ENCODE measurements around the gene ASTN2. TPM values are rescaled to one million over a fixed set of nuclear protein-coding genes. Genes with fewer than 3 reads are reported as not detected.

The ASTN2 gene
- polyA plus RNA-seq, 1 donor from 2014 or later: 6.8 TPM

DNA sequence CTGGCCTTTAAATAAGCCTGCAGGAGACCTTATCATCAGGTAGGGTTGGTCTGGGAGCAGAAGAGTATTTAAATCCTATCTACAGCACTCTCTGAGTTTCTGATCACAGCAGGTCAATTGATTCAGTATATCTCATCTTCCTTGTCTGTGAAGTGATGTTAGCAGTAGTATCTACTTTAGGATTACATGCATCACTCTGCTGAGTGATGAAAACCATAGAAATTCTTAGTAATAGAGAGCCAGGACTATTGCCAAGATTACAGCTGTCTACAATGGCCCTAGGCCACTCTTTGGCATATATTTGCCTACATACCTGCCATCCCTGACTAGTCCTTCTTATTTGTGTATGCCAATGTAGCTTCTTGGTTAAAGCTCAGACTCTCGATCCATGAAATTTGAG, 183.8 kb downstream of the ASTN2 start:
- Histone ChIP-seq H3K4me2 (ENCODE audit: low read length) (no peak overlapping the region), H2AFZ (ENCODE audit: low read depth, low read length) (no peak overlapping the region), H4K20me1 (ENCODE audit: insufficient read depth) (no peaks in the 10 kb centered on the region), H3K36me3 (ENCODE audit: insufficient read depth, low read length) (no peaks in the 10 kb centered on the region), H3K79me2 (replicated peaks; ENCODE audit: insufficient read depth, low read length) (no peaks in the 10 kb centered on the region), H3F3A (ENCODE audit: insufficient read depth, low read length, poor library complexity, severe bottlenecking) (no peaks in the 10 kb centered on the region), H3K27ac (ENCODE audit: low read length) (no peak overlapping the region), H3K4me3 (ENCODE audit: low read length) (no peak overlapping the region), H3K27me3 (ENCODE audit: insufficient read depth, low read depth, low read length) (no peaks in the 10 kb centered on the region), H3K9me3 (ENCODE audit: low read length) (no peaks in the 10 kb centered on the region), H3K9me2 (ENCODE audit: insufficient read depth, low read length) (no peaks in the 10 kb centered on the region), H3K9ac (ENCODE audit: low read length) (no peak overlapping the region)
- TF ChIP-seq RAD21 (conservative IDR thresholded peaks at IDR 0.05) (no peak), EZH2 (IDR thresholded peaks at IDR 0.05; ENCODE audit: borderline replicate concordance, insufficient read depth, low read length, poor library complexity, severe bottlenecking) (no peak), REST (IDR thresholded peaks at IDR 0.05; ENCODE audit: borderline replicate concordance) (no peak), EP300 (conservative IDR thresholded peaks at IDR 0.05; ENCODE audit: poor library complexity, severe bottlenecking) (no peak), MXI1 (conservative IDR thresholded peaks at IDR 0.05; ENCODE audit: poor library complexity, severe bottlenecking) (no peak), POLR2AphosphoS5 (IDR thresholded peaks at IDR 0.05) (no peak), SMC3 (conservative IDR thresholded peaks at IDR 0.05; ENCODE audit: poor library complexity) (no peak), TAF1 (IDR thresholded peaks at IDR 0.05; ENCODE audit: low read depth) (no peak)
- TF ChIP-seq, protein P1, sequence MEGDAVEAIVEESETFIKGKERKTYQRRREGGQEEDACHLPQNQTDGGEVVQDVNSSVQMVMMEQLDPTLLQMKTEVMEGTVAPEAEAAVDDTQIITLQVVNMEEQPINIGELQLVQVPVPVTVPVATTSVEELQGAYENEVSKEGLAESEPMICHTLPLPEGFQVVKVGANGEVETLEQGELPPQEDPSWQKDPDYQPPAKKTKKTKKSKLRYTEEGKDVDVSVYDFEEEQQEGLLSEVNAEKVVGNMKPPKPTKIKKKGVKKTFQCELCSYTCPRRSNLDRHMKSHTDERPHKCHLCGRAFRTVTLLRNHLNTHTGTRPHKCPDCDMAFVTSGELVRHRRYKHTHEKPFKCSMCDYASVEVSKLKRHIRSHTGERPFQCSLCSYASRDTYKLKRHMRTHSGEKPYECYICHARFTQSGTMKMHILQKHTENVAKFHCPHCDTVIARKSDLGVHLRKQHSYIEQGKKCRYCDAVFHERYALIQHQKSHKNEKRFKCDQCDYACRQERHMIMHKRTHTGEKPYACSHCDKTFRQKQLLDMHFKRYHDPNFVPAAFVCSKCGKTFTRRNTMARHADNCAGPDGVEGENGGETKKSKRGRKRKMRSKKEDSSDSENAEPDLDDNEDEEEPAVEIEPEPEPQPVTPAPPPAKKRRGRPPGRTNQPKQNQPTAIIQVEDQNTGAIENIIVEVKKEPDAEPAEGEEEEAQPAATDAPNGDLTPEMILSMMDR (IDR thresholded peaks at IDR 0.05; ENCODE audit: poor library complexity, severe bottlenecking): no peak

DNA sequence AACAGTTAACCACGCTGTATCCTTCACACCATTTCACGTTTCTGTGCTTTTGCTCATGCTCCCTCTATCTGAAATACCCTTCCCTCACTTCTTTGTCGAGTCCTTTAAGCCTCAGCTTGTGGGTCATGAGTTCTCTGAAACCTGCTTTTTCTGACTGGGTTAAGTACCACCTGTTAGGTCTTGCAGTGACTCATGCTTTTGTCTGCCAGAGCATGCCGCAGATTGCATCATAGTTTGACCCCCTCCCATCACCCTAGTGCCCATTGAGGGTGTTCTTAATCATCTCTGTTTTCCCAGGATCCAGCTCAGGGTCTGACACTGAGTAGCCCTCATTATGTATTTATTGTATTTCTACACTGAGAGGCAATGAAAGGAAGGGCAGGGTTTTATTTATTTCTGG, 190.2 kb downstream of the ASTN2 start:
- no peaks in the 10 kb centered on the region for H4K20me1 ChIP-seq (ENCODE audit: insufficient read depth)
- no peak overlapping the region for H3K27ac ChIP-seq (ENCODE audit: low read length)

More for the DNA sequence above, 190.2 kb downstream of the ASTN2 start:
- H3K9me2 ChIP-seq (ENCODE audit: insufficient read depth, low read length): no peaks in the 10 kb centered on the region
- no peak for TF ChIP-seq RAD21 (conservative IDR thresholded peaks at IDR 0.05)
- no peak for TF ChIP-seq MXI1 (conservative IDR thresholded peaks at IDR 0.05; ENCODE audit: poor library complexity, severe bottlenecking)
- TF ChIP-seq EP300 (conservative IDR thresholded peaks at IDR 0.05; ENCODE audit: poor library complexity, severe bottlenecking): no peak
- TF ChIP-seq SMC3 (conservative IDR thresholded peaks at IDR 0.05; ENCODE audit: poor library complexity): no peak
- TF ChIP-seq, protein P1 (IDR thresholded peaks at IDR 0.05; ENCODE audit: poor library complexity, severe bottlenecking): no peak
- no peak for TF ChIP-seq POLR2AphosphoS5 (IDR thresholded peaks at IDR 0.05)
- no peak for TF ChIP-seq TAF1 (IDR thresholded peaks at IDR 0.05; ENCODE audit: low read depth)
- no peak for TF ChIP-seq REST (IDR thresholded peaks at IDR 0.05; ENCODE audit: borderline replicate concordance)
- no peak for TF ChIP-seq EZH2 (IDR thresholded peaks at IDR 0.05; ENCODE audit: borderline replicate concordance, insufficient read depth, low read length, poor library complexity, severe bottlenecking)
- H3K79me2 ChIP-seq (replicated peaks; ENCODE audit: insufficient read depth, low read length): no peaks in the 10 kb centered on the region
- no peak overlapping the region for H3K4me3 ChIP-seq (ENCODE audit: low read length)
- no peaks in the 10 kb centered on the region for H3K9me3 ChIP-seq (ENCODE audit: low read length)
- no peaks in the 10 kb centered on the region for H3K27me3 ChIP-seq (ENCODE audit: insufficient read depth, low read depth, low read length)
- no peaks in the 10 kb centered on the region for H3F3A ChIP-seq (ENCODE audit: insufficient read depth, low read length, poor library complexity, severe bottlenecking)
- H3K4me2 ChIP-seq (ENCODE audit: low read length): no peak overlapping the region
- H2AFZ ChIP-seq (ENCODE audit: low read depth, low read length): no peak overlapping the region
- no peak overlapping the region for H3K9ac ChIP-seq (ENCODE audit: low read length)
- H3K36me3 ChIP-seq (ENCODE audit: insufficient read depth, low read length): no peaks in the 10 kb centered on the region
